ENCODE results near the gene KAZN.

GRCh38 chr1:15148004-15148403, 549.5 kb downstream of the KAZN start:
- TF ChIP-seq CTCF (IDR thresholded peaks at IDR 0.05; ENCODE audit: poor library complexity), result no peak
- no peak for TF ChIP-seq EZH2 (IDR thresholded peaks at IDR 0.05; ENCODE audit: borderline replicate concordance)
- TF ChIP-seq EZH2phosphoT487 (IDR thresholded peaks at IDR 0.05; ENCODE audit: low read depth, severe bottlenecking, unreplicated experiment), result no peak
